ENCODE measurements around the gene SLC19A1. TPM values are rescaled to one million over a fixed set of nuclear protein-coding genes. Genes with fewer than 3 reads are reported as not detected.

SLC19A1 gene
- total RNA-seq, 1 donor from 2014 or later = 53.3 TPM

GRCh38 chr21:45496151-45496967 lies 45.9 kb downstream of the SLC19A1 start:
- H3K27me3 Mint-ChIP-seq (ENCODE audit: unreplicated experiment) = peaks cover 5% of the 10 kb centered on the region
- no peak overlapping the region for H3K4me3 Mint-ChIP-seq (ENCODE audit: unreplicated experiment)
- DNase-seq = peak; percentile 15
- H3K27ac Mint-ChIP-seq (ENCODE audit: unreplicated experiment) = no peak overlapping the region
- H3K9me3 Mint-ChIP-seq (ENCODE audit: unreplicated experiment) = peaks cover 4% of the 10 kb centered on the region
- H3K36me3 Mint-ChIP-seq (ENCODE audit: unreplicated experiment) = peaks cover 6% of the 10 kb centered on the region
- no peak for TF ChIP-seq CTCF (IDR thresholded peaks at IDR 0.05; ENCODE audit: partially characterized antibody, unreplicated experiment)
- peaks cover 3% of the 10 kb centered on the region for H3K4me1 Mint-ChIP-seq (ENCODE audit: low read depth, unreplicated experiment)

GRCh38 chr21:45494851-45495680 lies 47.2 kb downstream of the SLC19A1 start:
- Mint-ChIP-seq H3K9me3 (ENCODE audit: unreplicated experiment) (peaks cover 4% of the 10 kb centered on the region), H3K36me3 (ENCODE audit: unreplicated experiment) (peaks cover 6% of the 10 kb centered on the region), H3K27me3 (ENCODE audit: unreplicated experiment) (peaks cover 2% of the 10 kb centered on the region), H3K27ac (ENCODE audit: unreplicated experiment) (no peak overlapping the region), H3K4me1 (ENCODE audit: low read depth, unreplicated experiment) (peaks cover 3% of the 10 kb centered on the region), H3K4me3 (ENCODE audit: unreplicated experiment) (no peak overlapping the region)
- DNase-seq = no peak
- TF ChIP-seq CTCF (IDR thresholded peaks at IDR 0.05; ENCODE audit: partially characterized antibody, unreplicated experiment) = no peak

GRCh38 chr21:45494135-45494850 lies 47.9 kb downstream of the SLC19A1 start:
- Mint-ChIP-seq H3K27ac (ENCODE audit: unreplicated experiment) (no peak overlapping the region), H3K27me3 (ENCODE audit: unreplicated experiment) (peaks cover 2% of the 10 kb centered on the region), H3K9me3 (ENCODE audit: unreplicated experiment) (peaks cover 4% of the 10 kb centered on the region), H3K4me1 (ENCODE audit: low read depth, unreplicated experiment) (peaks cover 3% of the 10 kb centered on the region), H3K4me3 (ENCODE audit: unreplicated experiment) (no peak overlapping the region), H3K36me3 (ENCODE audit: unreplicated experiment) (peaks cover 6% of the 10 kb centered on the region)
- no peak for DNase-seq
- TF ChIP-seq CTCF (IDR thresholded peaks at IDR 0.05; ENCODE audit: partially characterized antibody, unreplicated experiment) = no peak

- Mint-ChIP-seq H3K4me1 (ENCODE audit: low read depth, unreplicated experiment) (peaks cover 3% of the 10 kb centered on the region), H3K27me3 (ENCODE audit: unreplicated experiment) (peaks cover 3% of the 10 kb centered on the region), H3K9me3 (ENCODE audit: unreplicated experiment) (peaks cover 2% of the 10 kb centered on the region), H3K27ac (ENCODE audit: unreplicated experiment) (no peak overlapping the region), H3K4me3 (ENCODE audit: unreplicated experiment) (no peak overlapping the region), H3K36me3 (ENCODE audit: unreplicated experiment) (no peaks in the 10 kb centered on the region)
- no peak for TF ChIP-seq CTCF (IDR thresholded peaks at IDR 0.05; ENCODE audit: partially characterized antibody, unreplicated experiment)
- DNase-seq = no peak
Observed at GRCh38 chr21:45493401-45494001, 48.7 kb downstream of the SLC19A1 start.
